ENCODE results near the gene PBRM1.

The PBRM1 gene

DNA sequence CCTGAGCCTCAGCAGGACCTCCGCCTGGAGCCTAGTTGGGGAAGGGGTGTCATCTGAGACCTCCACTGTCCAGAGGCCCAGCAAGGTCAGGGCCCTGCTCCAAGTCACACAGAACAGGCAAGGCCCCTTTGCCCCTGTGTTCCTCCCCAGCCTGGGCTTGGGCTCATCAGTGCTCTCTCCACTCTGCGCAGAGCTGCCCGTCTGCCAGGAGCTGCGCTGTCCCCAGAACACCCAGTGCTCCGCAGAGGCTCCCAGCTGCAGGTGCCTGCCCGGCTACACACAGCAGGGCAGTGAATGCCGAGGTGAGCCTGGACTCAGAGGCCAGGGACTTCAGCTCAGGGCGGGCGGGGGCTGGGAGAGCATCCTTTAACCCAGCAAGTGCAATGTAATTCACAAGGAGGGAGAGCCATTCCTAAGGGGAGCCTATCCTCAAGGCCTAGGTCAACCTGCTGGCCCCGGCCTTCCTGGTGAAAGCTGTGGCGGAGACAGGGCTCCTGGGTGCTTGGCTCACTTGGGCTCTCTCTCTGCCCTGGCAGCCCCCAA is 182.8 kb downstream of the PBRM1 start:
- DNase-seq, result no peak

DNA sequence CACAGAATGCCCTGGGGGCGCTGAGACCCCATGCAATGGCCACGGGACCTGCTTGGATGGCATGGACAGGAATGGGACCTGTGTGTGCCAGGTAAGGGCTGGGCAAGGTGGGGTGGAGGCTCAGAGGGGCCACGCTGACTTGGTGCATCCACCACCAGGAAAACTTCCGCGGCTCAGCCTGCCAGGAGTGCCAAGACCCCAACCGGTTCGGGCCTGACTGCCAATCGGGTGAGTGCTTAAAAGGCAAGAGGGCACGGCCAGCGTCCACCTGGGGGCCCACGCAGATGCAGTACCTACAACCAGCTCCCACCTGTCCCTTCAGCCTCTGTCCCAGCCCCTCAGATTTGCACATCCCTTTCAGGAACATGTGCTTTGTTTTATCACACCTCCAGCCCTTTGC is 183.7 kb downstream of the PBRM1 start:
- no peak for DNase-seq

DNA sequence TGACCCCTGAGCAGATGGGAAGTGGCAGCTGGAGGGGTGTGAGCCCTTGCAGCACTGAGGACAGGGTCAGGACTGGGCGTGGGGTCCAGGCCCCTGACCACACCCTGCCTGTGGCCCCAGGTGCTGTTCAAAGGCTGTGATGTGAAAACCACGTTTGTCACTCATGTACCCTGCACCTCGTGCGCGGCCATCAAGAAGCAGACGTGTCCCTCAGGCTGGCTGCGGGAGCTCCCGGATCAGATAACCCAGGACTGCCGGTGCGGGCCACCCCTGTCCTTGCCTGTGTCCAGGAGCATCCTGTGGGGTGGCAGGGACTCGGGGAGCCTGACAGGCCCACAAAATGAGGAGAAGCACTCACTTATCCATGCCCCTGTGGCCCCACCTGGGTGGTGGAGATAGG is 184.7 kb downstream of the PBRM1 start:
- DNase-seq, result no peak

DNA sequence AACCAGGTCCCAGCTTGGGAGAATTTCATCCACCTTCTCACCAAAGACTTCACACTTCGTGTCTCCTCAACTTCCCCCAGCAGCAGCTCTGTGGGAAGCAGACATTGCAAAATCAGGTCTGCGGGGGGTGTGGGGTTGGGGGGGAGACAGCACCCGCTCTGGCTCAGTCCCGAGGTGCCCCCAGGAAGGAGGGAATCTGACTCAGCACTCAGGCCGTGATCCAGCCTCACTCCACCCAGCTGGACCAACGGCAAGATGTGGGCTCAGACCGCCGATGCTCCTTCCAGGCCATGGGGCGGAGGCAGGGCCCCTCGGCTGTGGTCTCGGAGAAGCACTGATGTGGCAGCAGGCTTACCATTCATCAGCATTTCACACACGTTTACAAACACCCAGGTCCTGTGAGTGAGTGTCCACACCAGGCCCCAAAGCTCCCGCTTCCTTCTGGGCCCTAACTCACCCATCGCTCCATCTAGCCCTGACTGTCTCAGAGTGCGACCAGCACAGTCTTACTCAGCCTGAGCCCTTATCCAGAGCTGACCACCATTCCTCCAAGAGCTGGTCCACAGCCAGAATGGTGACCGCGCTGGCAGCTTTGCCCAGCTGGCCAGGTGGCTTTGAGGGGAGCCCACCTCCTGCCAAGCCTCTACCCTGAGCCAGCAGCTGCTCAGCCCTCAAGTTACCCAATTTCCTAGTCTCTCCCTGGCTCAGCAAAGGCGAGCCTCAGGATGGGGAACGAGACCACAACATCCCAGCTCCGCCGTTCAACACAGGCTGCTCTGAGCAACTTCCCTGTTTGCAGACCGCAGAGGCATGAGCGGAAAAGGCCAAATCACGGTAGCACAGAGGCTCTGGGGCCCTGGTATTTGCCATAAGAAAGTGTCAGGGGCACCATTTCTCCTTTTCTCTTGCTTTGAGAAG is 187.3 kb downstream of the PBRM1 start:
- DNase-seq, result no peak

DNA sequence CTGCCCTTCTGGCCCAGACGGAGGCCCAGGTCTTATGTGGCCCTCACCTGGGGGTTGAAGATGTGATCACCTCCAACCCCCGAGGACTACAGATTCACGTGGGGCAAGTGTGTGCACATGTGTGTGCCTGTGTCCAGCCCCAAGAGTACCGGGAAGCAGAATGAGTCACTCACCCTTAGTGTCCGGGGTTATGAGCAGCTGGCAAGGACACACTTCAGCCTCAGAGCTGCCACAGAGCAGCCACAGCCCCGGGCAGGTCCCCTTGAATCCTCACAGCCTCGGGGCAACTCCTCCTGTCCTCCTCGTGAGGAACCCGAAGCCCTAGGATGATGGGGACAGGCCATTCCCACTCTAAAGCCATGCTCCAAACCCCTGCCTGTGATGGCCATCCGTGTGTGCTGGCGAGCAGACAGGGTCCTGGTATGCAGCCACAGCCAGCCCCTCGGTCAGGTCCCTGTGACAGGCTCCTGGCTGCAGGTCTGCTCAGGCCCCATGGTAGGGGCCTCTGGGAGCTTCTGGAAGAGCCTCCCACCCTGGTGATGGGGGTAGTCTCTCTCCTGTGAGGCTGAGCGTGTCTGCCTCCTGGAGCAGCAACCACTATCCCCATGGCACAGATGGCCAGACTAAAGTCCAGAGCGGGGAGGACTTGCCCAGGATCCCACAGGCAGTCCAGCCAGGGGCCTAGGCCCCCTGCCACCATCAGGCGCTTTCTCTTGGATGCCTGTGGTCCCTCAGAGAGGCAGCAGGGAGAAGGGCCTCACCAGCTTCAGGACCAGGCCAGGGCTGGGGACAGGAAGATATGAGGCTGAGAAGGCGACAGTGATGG is 189.7 kb downstream of the PBRM1 start:
- no peak for DNase-seq
